ENCODE measurements around the gene MAPK8IP2.

MAPK8IP2 gene

DNA sequence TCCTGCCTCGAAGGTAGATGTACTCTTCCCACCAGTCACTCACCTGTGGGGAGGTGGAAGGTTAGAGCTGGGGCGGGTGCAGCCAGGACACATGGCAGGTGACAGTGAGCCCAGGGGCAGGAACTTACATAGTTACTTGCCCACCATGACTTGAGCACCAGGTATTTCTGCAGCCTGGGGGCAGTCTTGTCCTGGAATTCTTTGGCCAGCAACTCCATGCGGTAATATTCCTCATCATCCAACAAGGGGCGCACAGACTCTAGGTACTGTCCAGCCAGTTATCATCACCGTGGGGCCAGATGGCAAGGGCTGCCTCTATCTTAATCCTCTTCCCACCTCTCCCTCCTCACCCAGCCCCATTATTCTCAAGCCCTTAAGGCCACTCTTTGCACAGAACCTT, 24.5 kb upstream of the MAPK8IP2 start:
- DNase-seq, result no peak

GRCh38 chr22:50576806-50577696, 23.5 kb upstream of the MAPK8IP2 start:
- DNase-seq, result no peak

DNA sequence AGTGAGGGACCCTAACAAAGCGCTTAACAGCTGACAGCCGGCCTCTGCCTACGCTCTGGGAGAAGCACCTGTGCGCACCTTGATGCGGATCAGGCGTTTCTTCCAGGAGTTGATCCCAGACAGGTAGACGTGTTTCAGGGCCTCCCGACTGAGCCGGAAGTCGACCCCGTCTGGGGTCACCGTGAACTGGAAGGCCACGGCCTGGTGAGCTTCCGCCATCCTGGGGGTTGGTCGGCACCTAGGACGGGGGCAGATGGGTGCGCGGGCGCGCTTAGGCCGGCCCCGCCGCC, 23.0 kb upstream of the MAPK8IP2 start:
- no peak for DNase-seq

DNA sequence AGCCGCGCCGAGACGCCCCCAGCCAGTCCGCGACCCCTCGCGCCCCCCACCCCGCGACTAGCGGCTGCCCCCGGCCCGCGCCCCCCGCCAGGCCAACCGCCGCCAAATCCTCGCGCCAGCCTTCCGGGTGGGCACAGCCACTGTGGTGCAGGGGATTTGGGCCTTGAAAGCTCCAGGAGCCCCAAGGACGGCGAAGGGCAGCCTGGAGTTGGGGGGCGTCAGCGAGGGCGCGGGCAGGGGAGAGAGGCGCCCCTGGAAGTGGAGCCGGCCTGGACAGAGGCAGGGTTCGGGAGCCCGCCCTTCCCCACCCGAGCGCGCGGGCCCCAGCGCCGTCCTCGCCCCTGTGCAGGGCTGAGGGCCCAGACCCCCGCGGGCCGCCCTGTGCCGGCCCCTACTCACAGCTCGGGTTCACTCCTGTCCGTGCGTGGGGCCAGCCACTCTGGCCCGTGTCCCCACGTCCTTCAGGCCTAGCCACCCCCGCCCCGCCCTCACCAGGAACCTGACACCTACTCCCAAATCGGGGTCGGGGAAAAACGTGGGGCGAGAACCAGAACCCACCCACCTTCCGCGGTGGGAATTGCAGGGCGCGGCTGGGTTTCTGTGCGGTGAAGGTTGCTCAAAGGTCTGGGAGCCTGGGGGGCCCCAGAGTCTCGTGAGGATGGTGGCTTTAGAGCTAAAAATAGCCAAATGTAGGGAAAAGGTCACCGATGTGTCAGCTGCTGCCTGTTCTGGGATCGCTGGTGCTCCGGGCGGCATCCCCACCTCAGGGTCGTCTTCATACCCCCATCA, 22.4 kb upstream of the MAPK8IP2 start, which contains the start of gene CPT1B:
Gene CPT1B, minus strand, starts transcription at position 441 of the 789 bp plus-strand sequence. CDS start 512 bp downstream, outside the sequence.
- no peak for DNase-seq

GRCh38 chr22:50578776-50579310, 21.8 kb upstream of the MAPK8IP2 start:
- DNase-seq, result no peak

DNA sequence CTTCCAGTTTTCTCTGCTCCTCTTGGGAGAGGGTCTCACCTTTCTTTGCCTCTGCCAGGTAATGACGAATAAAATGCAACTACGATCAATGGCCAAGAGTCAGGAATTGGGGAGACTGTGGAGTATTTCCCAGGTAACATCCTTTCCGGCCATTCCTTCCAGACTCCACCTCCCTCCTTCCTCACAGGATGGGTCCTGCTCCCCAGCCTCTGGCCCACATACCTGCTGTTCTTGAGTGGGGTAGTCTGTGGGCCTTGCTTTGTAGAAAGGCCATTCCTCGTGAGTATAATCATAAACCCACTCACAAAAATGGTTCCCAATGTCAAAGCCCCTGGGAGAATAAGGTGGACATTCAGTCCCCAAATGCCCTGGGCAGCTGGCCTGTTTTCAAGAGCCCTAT, 20.8 kb upstream of the MAPK8IP2 start:
- no peak for DNase-seq

- peak; percentile 11 for DNase-seq
Observed at GRCh38 chr22:50581031-50581949, 19.3 kb upstream of the MAPK8IP2 start.

DNA sequence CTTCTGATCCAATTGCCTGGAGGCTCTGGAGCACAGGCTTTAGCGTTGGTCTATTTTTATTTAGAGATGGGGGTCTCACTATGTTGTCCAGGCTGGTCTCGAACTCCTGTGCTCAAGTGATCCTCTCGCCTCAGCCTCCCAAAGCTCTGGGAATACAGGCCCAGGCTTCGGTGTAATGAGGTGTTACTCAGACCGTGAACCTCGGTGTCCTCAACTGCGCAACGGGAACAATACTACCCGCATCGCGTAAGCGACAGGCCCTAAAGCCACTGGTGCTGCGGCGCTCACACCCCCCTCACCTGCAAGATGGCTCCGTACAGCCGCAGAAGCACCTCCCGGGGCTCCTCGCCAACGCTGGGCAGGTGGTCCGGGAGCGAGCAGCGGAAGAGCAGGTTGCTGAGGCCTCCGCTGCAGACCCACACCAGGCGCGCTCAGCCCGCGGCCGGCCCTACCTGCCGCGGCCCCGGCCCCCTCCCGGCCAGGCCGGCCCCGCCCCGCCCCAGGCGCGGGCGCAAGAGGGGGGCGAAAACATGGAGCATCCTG, 18.6 kb upstream of the MAPK8IP2 start:
- peak; percentile 20 for DNase-seq

DNA sequence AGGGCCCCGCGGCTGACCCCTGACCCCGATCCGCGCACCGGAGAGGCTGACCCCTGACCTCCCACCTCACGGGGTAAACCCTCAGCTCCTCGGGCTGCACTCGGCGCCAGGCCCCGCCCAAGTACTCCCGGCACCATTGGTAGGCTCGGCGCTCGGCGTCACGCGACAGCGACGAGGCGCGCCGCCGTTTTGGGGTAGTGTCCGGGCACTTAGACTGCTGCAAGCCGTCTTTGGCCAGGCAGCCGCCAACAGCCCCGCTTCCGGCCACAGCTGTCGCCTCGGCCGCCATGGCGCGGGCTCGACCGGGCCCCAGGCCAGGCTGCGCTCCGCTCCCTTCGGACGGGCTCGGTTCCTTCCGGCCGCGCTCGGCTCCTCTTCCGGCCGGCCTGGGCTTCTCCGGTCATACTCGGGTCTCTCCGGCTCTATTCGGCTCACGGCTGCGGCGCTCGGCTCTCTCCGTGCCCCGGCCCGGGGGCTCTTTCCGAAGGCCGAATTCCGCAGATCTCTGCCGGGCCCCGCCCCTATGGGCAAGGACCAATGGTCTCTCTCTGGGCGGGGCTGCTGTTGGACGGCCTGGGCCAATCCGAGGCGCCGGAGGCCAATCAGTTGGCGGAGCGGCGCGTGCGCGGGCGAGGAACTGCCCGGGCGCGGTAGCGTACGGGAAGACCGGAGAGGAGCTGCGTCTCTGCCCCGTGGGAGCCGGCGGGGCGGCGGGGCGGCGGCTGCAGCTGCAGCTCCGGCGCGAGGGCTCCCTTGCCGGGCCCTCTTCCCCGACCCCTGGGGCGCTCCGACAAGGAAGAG, 17.9 kb upstream of the MAPK8IP2 start, which contains the start of gene CHKB:
Gene CHKB, minus strand, starts transcription at position 357 of the 801 bp plus-strand sequence. Its CDS starts 68 bp downstream, at position 289.
- peak; percentile 98 for DNase-seq

- DNase-seq, result peak; percentile 13
Observed at GRCh38 chr22:50583294-50583861, 17.2 kb upstream of the MAPK8IP2 start.

GRCh38 chr22:50584106-50585096, 16.2 kb upstream of the MAPK8IP2 start:
- no peak for DNase-seq

GRCh38 chr22:50585238-50585637, 15.4 kb upstream of the MAPK8IP2 start:
- no peak for DNase-seq

- DNase-seq, result no peak
Observed at GRCh38 chr22:50585781-50586180, 14.8 kb upstream of the MAPK8IP2 start.

- DNase-seq, result no peak
Observed at GRCh38 chr22:50586416-50586815, 14.2 kb upstream of the MAPK8IP2 start.

DNA sequence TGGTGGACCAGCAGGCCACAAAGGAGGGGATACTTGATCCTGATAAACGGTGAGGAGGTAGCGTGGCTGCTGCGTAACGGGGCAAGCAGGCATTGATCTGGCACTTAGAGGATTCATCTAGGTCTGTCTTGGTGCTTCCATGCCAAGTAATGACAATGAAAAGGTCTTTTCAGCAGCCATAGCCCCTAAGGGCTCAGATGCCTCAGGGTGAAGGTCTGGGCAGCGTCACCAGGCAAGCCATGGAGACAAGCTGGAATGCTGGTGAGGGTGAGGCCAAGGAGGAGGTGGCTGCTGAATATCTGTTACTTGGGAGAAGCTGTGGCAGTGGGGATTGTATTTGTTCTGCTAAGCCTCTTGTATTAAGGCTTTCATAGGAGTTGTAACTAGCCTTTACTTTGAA, 13.2 kb upstream of the MAPK8IP2 start:
- no peak for DNase-seq

- DNase-seq, result no peak
Observed at GRCh38 chr22:50595189-50595588, 5.4 kb upstream of the MAPK8IP2 start.

DNA sequence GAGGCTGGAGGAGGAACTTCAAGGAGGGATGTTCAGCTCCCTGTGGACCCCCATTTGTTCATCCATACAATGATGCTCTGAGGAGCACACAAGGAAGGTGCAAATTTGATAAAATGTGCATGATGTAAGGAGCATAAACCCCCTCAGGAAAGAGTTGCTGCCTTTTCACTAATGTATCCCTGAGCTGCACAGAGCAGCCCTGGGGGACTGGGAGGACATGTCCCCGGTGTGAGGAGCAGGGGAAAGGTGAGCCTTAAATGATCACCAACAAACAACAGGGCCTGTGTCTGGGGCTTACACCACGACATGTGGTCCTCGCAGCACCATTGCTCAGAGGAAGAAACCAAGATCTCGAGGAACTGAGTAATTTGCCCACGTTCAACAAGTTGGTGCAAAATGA, 3.5 kb upstream of the MAPK8IP2 start:
- no peak for DNase-seq

GRCh38 chr22:50599816-50600455, 657 bp upstream of the MAPK8IP2 start:
- peak; percentile 64 for DNase-seq

Data from activated CD8-positive, alpha-beta memory T cell treated with anti-CD3 and anti-CD28 coated beads, Interleukin-2, amount 50 U/mL, for 4 hours (primary cell).